SHP77 (cell line): ENCODE results near the gene SLC22A23.

Source experiments
- DNase-seq, 2 experiments: peaks; one replicate each; lab custom pipeline; 2025; lab: John Stamatoyannopoulos, UW

Gene SLC22A23

GRCh38 chr6:3456898-3457709 lies at the start of gene SLC22A23:
Gene SLC22A23 (minus strand): TSS chr6:3457050. CDS start chr6:3456559, 491 bp downstream.
- DNase-seq, result peak; percentile 48 to 64

GRCh38 chr6:3506200-3506599 lies 49.4 kb upstream of the SLC22A23 start:
- DNase-seq, result no peak

- DNase-seq, result no peak
Measured at GRCh38 chr6:3504938-3505805, 48.3 kb upstream of the SLC22A23 start.

GRCh38 chr6:3504354-3504753 lies 47.5 kb upstream of the SLC22A23 start:
- DNase-seq, result no peak

GRCh38 chr6:3501826-3502500 lies 45.1 kb upstream of the SLC22A23 start:
- no peak for DNase-seq

GRCh38 chr6:3500262-3501014 lies 43.6 kb upstream of the SLC22A23 start:
- DNase-seq, result no peak

- DNase-seq, result no peak
Measured at GRCh38 chr6:3499603-3500002, 42.8 kb upstream of the SLC22A23 start.

GRCh38 chr6:3496395-3496794 lies 39.5 kb upstream of the SLC22A23 start:
- DNase-seq, result no peak

- DNase-seq, result no peak
Measured at GRCh38 chr6:3494391-3495100, 37.7 kb upstream of the SLC22A23 start.

- no peak for DNase-seq
Measured at GRCh38 chr6:3490625-3490980, 33.8 kb upstream of the SLC22A23 start.

- no peak for DNase-seq
Measured at GRCh38 chr6:3489961-3490624, 33.2 kb upstream of the SLC22A23 start.

- DNase-seq, result no peak
Measured at GRCh38 chr6:3489027-3489757, 32.3 kb upstream of the SLC22A23 start.

- DNase-seq, result no peak
Measured at GRCh38 chr6:3484946-3485345, 28.1 kb upstream of the SLC22A23 start.

GRCh38 chr6:3484192-3484591 lies 27.3 kb upstream of the SLC22A23 start:
- DNase-seq, result no peak

GRCh38 chr6:3483675-3484074 lies 26.8 kb upstream of the SLC22A23 start:
- no peak for DNase-seq

GRCh38 chr6:3482869-3483268 lies 26.0 kb upstream of the SLC22A23 start:
- no peak for DNase-seq

- DNase-seq, result no peak
Measured at GRCh38 chr6:3481640-3482039, 24.8 kb upstream of the SLC22A23 start.

GRCh38 chr6:3480009-3480408 lies 23.2 kb upstream of the SLC22A23 start:
- DNase-seq, result no peak

GRCh38 chr6:3473773-3474172 lies 16.9 kb upstream of the SLC22A23 start:
- DNase-seq, result no peak

GRCh38 chr6:3471711-3472110 lies 14.9 kb upstream of the SLC22A23 start:
- no peak for DNase-seq
